GM18873 (cell line): ENCODE measurements around the gene GGT1.
"Not testable (repeated sequence)": the region's sequence is repeated elsewhere in the genome, so short reads cannot be mapped to it uniquely, and the experiment has no call there.

ENCODE experiments used
- ATAC-seq: cut with Tn5 transposase; IDR thresholded peaks from one replicate; pipeline ENCODE4 v1.9.1; 2021; ENCODE audit warnings: mild to moderate bottlenecking, moderate library complexity, moderate number of reproducible peaks; ENCODE audit not compliant: unreplicated experiment, low FRiP score

The GGT1 gene

DNA sequence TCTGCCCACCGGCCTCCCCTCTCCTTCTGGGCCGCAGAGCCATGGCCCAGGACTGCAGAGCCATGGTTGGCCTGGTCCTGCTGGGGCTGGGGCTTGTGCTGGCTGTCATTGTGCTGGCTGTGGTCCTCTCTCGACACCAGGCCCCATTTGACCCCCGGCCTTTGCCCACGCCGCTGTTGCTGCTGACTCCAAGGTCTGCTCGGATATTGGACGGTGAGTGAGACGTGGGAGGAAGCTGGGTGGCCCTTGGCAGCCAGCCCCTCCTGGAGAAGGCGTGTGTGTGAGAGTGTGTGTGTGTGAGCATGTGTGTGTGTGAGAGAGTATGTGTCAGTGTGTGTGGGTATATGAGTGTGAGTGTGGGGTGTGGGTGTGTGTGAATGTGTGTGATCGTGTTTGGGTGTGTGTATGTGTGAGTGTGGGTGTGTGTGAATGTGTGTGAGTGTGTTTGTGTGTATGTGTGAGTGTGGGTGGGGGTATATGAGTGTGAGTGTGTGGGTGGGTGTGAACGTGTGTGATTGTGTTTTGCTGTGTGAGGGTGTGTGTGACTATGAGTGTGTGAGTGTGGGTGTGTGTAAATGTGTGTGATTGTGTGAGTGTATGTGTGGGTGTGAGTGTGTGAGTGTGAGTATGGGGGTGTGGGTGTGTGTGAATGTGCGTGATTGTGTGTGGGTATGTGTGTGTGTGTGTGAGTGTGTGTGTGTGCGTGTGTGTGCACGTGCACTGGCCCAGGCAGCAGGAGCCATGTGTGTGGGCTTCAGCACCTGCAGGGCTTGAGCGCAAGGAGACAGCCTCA lies 30.4 kb downstream of the GGT1 start:
- not testable (repeated sequence) for ATAC-seq

DNA sequence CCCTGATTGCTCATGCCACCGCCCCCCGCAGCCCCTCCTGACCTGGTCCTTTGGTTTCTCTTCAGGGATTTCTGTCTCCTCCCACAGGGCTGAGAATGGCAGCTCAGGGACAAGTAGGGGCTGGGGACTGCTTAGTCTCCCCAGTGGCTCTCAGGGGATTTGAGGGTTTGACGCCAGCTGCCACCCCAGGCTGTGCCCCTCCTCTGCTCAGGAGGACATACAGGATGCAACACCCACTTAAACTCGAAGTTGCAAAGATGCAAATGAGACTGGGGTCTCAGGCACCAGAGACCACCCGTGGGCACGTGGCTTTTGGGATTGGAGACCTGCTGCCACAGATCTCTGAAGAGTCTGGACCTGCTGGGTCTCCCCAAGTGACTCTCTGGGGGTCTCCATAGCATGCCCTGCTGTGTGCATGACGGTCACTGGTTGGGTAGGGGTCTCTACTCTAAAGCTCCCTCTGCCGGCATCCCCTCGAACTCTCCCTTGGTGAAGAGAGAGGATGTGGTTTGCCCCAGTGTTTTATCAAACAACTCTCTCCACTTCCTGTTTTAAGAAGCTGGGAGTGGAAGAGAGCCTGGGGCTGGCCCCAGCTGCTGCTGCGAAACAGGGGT lies 31.9 kb downstream of the GGT1 start:
- not testable (repeated sequence) for ATAC-seq

GRCh38 chr22:24636513-24636912 lies 33.5 kb downstream of the GGT1 start:
- not testable (repeated sequence) for ATAC-seq

- ATAC-seq, result not testable (repeated sequence)
These were observed 39.3 kb downstream of the GGT1 start for GRCh38 chr22:24642307-24642706.

GRCh38 chr22:24644409-24644808 lies 41.4 kb downstream of the GGT1 start:
- not testable (repeated sequence) for ATAC-seq

- ATAC-seq, result not testable (repeated sequence)
These were observed 42.7 kb downstream of the GGT1 start for GRCh38 chr22:24645408-24646399.

- ATAC-seq, result not testable (repeated sequence)
These were observed 43.8 kb downstream of the GGT1 start for GRCh38 chr22:24646756-24647155.

DNA sequence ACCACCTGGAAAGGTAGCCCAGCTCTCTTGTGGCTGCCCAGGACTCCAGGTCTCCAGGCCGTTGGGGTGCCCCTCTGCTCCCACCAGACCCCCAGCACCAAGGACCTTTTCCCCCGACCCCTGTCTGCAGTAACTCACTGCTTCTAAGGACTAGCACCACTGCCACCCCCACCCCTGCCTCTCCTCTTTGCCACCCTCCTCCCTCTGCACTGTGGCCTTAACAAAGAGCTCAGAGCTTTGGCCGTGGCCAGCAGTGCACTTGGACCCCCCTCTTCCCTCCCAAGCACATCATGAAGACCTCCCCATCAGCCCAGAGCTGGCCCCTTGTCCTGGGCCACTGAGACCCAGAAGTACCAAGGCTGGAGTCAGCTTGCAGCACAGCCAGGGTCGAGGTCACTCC lies 46.4 kb downstream of the GGT1 start:
- ATAC-seq, result not testable (repeated sequence)

- not testable (repeated sequence) for ATAC-seq
These were observed 47.9 kb downstream of the GGT1 start for GRCh38 chr22:24650884-24651283.

DNA sequence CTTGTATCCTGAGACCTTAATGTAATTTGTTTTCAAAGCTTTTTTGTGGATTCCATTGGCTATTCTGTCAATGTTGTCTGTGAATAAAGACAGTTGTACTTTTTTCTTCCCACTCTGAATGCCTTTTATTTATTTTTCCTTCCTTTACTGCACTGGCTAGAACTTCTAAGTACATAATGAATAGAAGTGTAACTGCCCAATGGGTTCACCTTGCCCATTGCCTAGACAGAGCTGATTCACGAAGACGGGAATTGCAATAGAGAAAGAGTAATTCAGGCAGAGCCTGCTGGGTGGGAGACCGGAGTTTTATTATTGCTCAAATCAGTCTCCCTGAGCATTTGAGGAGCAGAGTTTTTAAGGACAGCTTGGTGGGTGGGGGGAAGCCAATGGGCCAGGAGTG lies 62.4 kb downstream of the GGT1 start:
- ATAC-seq, result not testable (repeated sequence)

DNA sequence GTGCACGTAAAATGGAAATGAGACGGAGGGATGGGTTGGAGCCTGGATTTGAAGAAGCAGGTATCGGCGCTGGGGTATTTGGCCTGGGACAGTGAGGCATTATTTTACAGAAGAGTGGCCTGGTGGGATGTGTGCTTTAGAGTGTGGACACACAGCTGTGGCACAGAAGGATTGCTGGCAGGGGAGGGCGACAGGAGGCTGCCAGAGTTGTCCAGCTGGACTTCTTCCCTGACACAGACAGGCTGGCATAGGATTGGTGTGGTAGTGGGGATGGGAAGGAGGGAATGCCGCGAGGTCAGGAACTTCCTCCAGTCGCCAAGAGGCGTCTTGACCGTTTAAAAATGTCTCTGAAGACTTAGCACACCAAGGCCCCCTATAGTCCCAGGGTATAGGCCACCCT lies 64.9 kb downstream of the GGT1 start:
- not testable (repeated sequence) for ATAC-seq

- ATAC-seq, result not testable (repeated sequence)
These were observed 69.5 kb downstream of the GGT1 start for GRCh38 chr22:24672532-24672931.
